GM12878 (cell line): Measurements from ENCODE around the gene SYCE1L. TPM values are rescaled to one million over a fixed set of nuclear protein-coding genes. Genes with fewer than 3 reads are reported as not detected.
A peak's percentile ranks its signal among the peaks of the same experiment; 100 is the strongest.

Experiments used
- ATAC-seq: fragments of 200-7000 bp; cut with Tn5 transposase; 3 replicates; pipeline ENCODE4 v1.9.1; 2020; ENCODE audit warnings: mild to moderate bottlenecking, moderate library complexity
- BruUV-seq: library from RNA; stranded (reverse); fragments of 400-500 nt; replicated peaks from 2 replicates; lab custom pipeline; 2021; lab: Mats Ljungman, UMichigan
- CTCF ChIA-PET: fragments of 300-600 bp; sonication (Branson Sonifier 250); formaldehyde crosslinking; extraction: SDS; loops from one replicate; lab custom pipeline; 2021; ENCODE audit warnings: inconsistent platforms; lab: Yijun Ruan, JAX
- POLR2A ChIA-PET: fragments of 350-600 bp; formaldehyde crosslinking; extraction: SDS; loops from one replicate; lab custom pipeline; 2021; ENCODE audit warnings: inconsistent platforms; lab: Charles Lee
- RAD21 ChIA-PET: fragments of 300-600 bp; sonication (Branson Sonifier 250); formaldehyde crosslinking; loops from one replicate; lab custom pipeline; 2023; ENCODE audit warnings: antibody characterized with exemption; ENCODE audit not compliant: unreplicated experiment; lab: Charles Lee
- SMC1A ChIA-PET: fragments of 300-600 bp; sonication (Branson Sonifier 250); formaldehyde crosslinking; loops from one replicate; lab custom pipeline; 2023; ENCODE audit not compliant: unreplicated experiment, uncharacterized antibody; lab: Charles Lee
- DNase-seq: peaks from one replicate; pipeline ENCODE4 v3.0.0-alpha.2; 2011; ENCODE audit warnings: low read depth, low spot score
- FAIRE-seq: peaks from 3 replicates; lab custom pipeline; 2011; peaks lifted over from hg19 to GRCh38; lab: Jason Lieb, UNC
- H2AFZ ChIP-seq: 2 replicates; pipeline ENCODE4 v1.6.0; 2011; ENCODE audit warnings: low read depth, low read length, control low read depth; ENCODE audit not compliant: control insufficient read depth
- H3K27ac ChIP-seq: 2 replicates; pipeline ENCODE4 v1.5.1; 2011; ENCODE audit warnings: control low read depth; ENCODE audit not compliant: control insufficient read depth, insufficient read depth
- H3K27me3 ChIP-seq, 2 experiments: replicated peaks in 1 of 2; 2 replicates each; pipeline versions ENCODE4 v1.6.0 to v1.6.1; 2011; ENCODE audit warnings: low read length in 1 of 2; ENCODE audit not compliant: control insufficient read depth in 2 of 2, insufficient read depth in 2 of 2
- H3K36me3 ChIP-seq, 2 experiments: 2 replicates each; pipeline ENCODE4 v1.5.1; 2011; ENCODE audit warnings: low read length in 1 of 2; ENCODE audit not compliant: control insufficient read depth in 2 of 2, insufficient read depth in 2 of 2
- H3K4me1 ChIP-seq: 2 replicates; pipeline ENCODE4 v1.6.1; 2011; ENCODE audit warnings: mild to moderate bottlenecking, low read length, moderate library complexity, mixed read lengths; ENCODE audit not compliant: control insufficient read depth, insufficient read depth
- H3K4me2 ChIP-seq: 2 replicates; pipeline ENCODE4 v1.6.0; 2011; ENCODE audit warnings: control low read depth; ENCODE audit not compliant: control insufficient read depth, insufficient read depth
- H3K4me3 ChIP-seq: fragments of 200-600 bp; sonication (generic); 2 replicates; pipeline ENCODE4 v1.5.1; 2016
- H3K79me2 ChIP-seq: 2 replicates; pipeline ENCODE4 v1.6.0; 2011; ENCODE audit warnings: low read length; ENCODE audit not compliant: control insufficient read depth, insufficient read depth
- H3K9ac ChIP-seq: 2 replicates; pipeline ENCODE4 v1.8.0; 2011; ENCODE audit warnings: low read length, control low read depth, mixed read lengths; ENCODE audit not compliant: control insufficient read depth, insufficient read depth
- H3K9me3 ChIP-seq: replicated peaks from 3 replicates; pipeline ENCODE4 v1.5.1; 2011; ENCODE audit warnings: mild to moderate bottlenecking, low read length; ENCODE audit not compliant: control insufficient read depth, insufficient read depth
- H4K20me1 ChIP-seq: 2 replicates; pipeline ENCODE4 v1.6.0; 2011; ENCODE audit not compliant: control insufficient read depth, insufficient read depth
- CHD1 ChIP-seq: IDR thresholded peaks from 2 replicates; pipeline ENCODE4 v1.6.1; 2012; ENCODE audit warnings: low read depth, low read length, improper control_type of control experiment
- CREB1 ChIP-seq: IDR thresholded peaks from 2 replicates; pipeline ENCODE4 v1.6.1; 2012; ENCODE audit warnings: low read depth, mild to moderate bottlenecking, inconsistent platforms
- EED ChIP-seq: sonication (generic); IDR thresholded peaks from 2 replicates; pipeline ENCODE4 v1.6.1; 2016; ENCODE audit warnings: antibody characterized with exemption, low read depth
- FOXM1 ChIP-seq: IDR thresholded peaks from 2 replicates; pipeline ENCODE4 v1.6.1; 2012; ENCODE audit warnings: low read depth, mild to moderate bottlenecking, inconsistent platforms, low read length, moderate library complexity
- MTA2 ChIP-seq: fragments of 450-650 bp; IDR thresholded peaks from 2 replicates; pipeline ENCODE4 v1.6.1; 2016; ENCODE audit warnings: low read depth, mild to moderate bottlenecking, moderate library complexity
- PAX5 ChIP-seq: IDR thresholded peaks from 2 replicates; pipeline ENCODE4 v1.6.1; 2011; ENCODE audit warnings: low read depth, low read length, borderline replicate concordance
- RUNX3 ChIP-seq: IDR thresholded peaks from 2 replicates; pipeline ENCODE4 v1.6.1; 2012; ENCODE audit warnings: low read length, inconsistent platforms
- YY1 ChIP-seq: IDR thresholded peaks from 2 replicates; pipeline ENCODE4 v1.6.1; 2011; ENCODE audit warnings: low read depth, mild to moderate bottlenecking, low read length
- ZNF207 ChIP-seq: fragments of 450-650 bp; IDR thresholded peaks from 2 replicates; pipeline ENCODE4 v1.6.1; 2014; ENCODE audit warnings: antibody characterized with exemption, mild to moderate bottlenecking, borderline replicate concordance
- ZNF24 ChIP-seq: fragments of 450-650 bp; IDR thresholded peaks from 2 replicates; pipeline ENCODE4 v1.6.1; 2017; ENCODE audit warnings: antibody characterized with exemption, mild to moderate bottlenecking
- WGBS: methylation state at CpG from one replicate; pipeline ENCODE4 v1.1.6; 2016; ENCODE audit warnings: low lambda C conversion rate; ENCODE audit not compliant: insufficient replicate concordance, insufficient coverage; ENCODE audit errors: missing lambda C conversion rate; 5-methylcytosine and 5-hydroxymethylcytosine counted together
- in situ Hi-C: fragments of 300-500 bp; cut with MboI; formaldehyde crosslinking; loops from 9 replicates; pipeline ENCODE4 v1.14.3; 2018; ENCODE audit warnings: mixed read lengths
- intact Hi-C: fragments of 100-400 bp; cut with micrococcal nuclease; formaldehyde crosslinking; loops from one replicate; pipeline ENCODE4 v1.14.2; 2022; ENCODE audit not compliant: unreplicated experiment
- polyA plus RNA-seq, 11 experiments: library from polyadenylated mRNA; depleted of rRNA in 4 of 11; unstranded in 6 of 11; stranded (reverse) in 5 of 11; fragments of >200 nt; fragmentation: Nextera tagmentation in 4 of 11; fragmentation: Illumina TruSeq in 1 of 11; extraction: Ambion mirVana in 4 of 11; extraction: Trizol in 1 of 11; gene quantifications; 1 replicate in 1 of 11; 2 replicates in 10 of 11; pipeline versions ENCODE4 v1.2.1 to v1.2.3, GENCODE V29; 2011 to 2016; ENCODE audit warnings: inconsistent platforms in 2 of 11, missing spikeins in 2 of 11, low read depth in 1 of 11
- total RNA-seq, 4 experiments: library from RNA; depleted of rRNA in 3 of 4; stranded (reverse); fragments of >200 nt in 3 of 4; fragmentation: Illumina TruSeq in 1 of 4; extraction: Trizol in 1 of 4; gene quantifications; 2 replicates each; pipeline versions ENCODE4 v1.2.1 to v1.2.3, GENCODE V29; 2013 to 2021
- TF ChIP-seq, protein P1 (sequence below): IDR thresholded peaks from 2 replicates; pipeline ENCODE4 v1.6.1; 2012; ENCODE audit warnings: improper control_type of control experiment, low read depth, low read length; ENCODE audit not compliant: insufficient replicate concordance
- TF ChIP-seq, protein P2 (sequence below): fragments of 150-350 bp; IDR thresholded peaks from 2 replicates; pipeline ENCODE4 v1.6.1; 2016; ENCODE audit warnings: low read depth, low read length
- TF ChIP-seq, protein P3 (sequence below): fragments of 450-650 bp; IDR thresholded peaks from 2 replicates; pipeline ENCODE4 v1.6.1; 2014; ENCODE audit warnings: mild to moderate bottlenecking

Gene SYCE1L
- total and polyA plus RNA-seq, 10 of the 15 experiments (the other 5 are each of a cell fraction or from before 2014, with no cell fraction given): 0.35 to 4.6 (median 0.91) TPM; not detected in 5

DNA sequence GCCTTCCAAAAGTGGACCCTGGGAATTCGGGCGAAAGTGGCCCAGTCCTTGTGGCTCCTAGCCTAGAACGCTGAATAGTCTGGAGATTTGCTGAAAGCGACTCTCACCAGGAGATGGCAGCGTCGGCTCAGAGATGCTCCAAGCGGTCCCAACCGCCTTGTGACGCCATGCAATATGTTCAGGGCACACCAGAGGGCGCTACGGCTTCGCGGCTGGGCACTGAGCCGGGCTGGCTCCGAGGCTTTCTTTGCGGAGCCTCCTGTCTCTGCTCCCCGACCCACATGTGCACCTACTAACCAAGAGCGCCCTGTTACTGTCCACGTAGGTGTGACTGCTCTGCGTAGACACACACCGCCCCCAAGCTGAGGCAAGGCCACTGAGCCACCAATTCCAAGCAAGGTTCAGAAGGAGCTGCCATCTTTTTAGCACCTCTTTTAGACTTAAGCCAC, 36.9 kb downstream of the SYCE1L start:
- WGBS: 6% methylated on average over 21 of the region's 21 CpGs
- CTCF ChIA-PET: interaction anchor here (0.6 to 7.3 kb wide), 14 partner anchors 8 to 767 kb away, joined by 3 to 132 read pairs (median 4); no protein-coding TSS in a partner anchor
- ATAC-seq (peak; percentile 97), DNase-seq (no peak), FAIRE-seq (peak; percentile 86)
- Histone ChIP-seq H3K27me3 (no peaks in the 10 kb centered on the region; a peak in 1 of 4 replicates), H3K9ac (no peak overlapping the region), H3K9me3 (no peaks in the 10 kb centered on the region), H3K27ac (no peak overlapping the region), H3K4me3 (no peak overlapping the region), H3K4me1 (no peaks in the 10 kb centered on the region), H3K36me3 (no peaks in the 10 kb centered on the region), H2AFZ (peak overlapping the region; percentile 55; the same call in 1 of the 2 replicates), H3K79me2 (no peaks in the 10 kb centered on the region), H4K20me1 (no peaks in the 10 kb centered on the region), H3K4me2 (no peak overlapping the region)
- SMC1A ChIA-PET: interaction anchor here (11.5 kb wide), 1 partner anchor 348 kb away, joined by 108 read pairs; no protein-coding TSS in a partner anchor
- intact Hi-C loops (loop anchor here (1.0 to 10.0 kb wide), 4 partner anchors 140 to 739 kb away; no protein-coding TSS in a partner anchor), in situ Hi-C loops (loop anchor here (5.0 kb wide), 2 partner anchors 141 to 351 kb away; no protein-coding TSS in a partner anchor)
- POLR2A ChIA-PET: no interaction called here
- RAD21 ChIA-PET: interaction anchor here (1.3 to 4.1 kb wide), 3 partner anchors 344 to 350 kb away, joined by 3 to 42 read pairs (median 5); no protein-coding TSS in a partner anchor
- BruUV-seq: no TSS peak
- TF ChIP-seq MTA2 (no peak), ZNF207 (0 out of 2 replicates have a peak, but pooled peaks have one; percentile 65), CHD1 (no peak), RUNX3 (peak; percentile 60), CREB1 (peak; percentile 65; the same call in 1 of the 2 replicates), PAX5 (peak; percentile 22; the same call in 1 of the 2 replicates), FOXM1 (peak; percentile 64), ZNF24 (0 out of 2 replicates have a peak, but pooled peaks have one; percentile 6), EED (no peak), YY1 (peak; percentile 85)
- TF ChIP-seq, protein P1, sequence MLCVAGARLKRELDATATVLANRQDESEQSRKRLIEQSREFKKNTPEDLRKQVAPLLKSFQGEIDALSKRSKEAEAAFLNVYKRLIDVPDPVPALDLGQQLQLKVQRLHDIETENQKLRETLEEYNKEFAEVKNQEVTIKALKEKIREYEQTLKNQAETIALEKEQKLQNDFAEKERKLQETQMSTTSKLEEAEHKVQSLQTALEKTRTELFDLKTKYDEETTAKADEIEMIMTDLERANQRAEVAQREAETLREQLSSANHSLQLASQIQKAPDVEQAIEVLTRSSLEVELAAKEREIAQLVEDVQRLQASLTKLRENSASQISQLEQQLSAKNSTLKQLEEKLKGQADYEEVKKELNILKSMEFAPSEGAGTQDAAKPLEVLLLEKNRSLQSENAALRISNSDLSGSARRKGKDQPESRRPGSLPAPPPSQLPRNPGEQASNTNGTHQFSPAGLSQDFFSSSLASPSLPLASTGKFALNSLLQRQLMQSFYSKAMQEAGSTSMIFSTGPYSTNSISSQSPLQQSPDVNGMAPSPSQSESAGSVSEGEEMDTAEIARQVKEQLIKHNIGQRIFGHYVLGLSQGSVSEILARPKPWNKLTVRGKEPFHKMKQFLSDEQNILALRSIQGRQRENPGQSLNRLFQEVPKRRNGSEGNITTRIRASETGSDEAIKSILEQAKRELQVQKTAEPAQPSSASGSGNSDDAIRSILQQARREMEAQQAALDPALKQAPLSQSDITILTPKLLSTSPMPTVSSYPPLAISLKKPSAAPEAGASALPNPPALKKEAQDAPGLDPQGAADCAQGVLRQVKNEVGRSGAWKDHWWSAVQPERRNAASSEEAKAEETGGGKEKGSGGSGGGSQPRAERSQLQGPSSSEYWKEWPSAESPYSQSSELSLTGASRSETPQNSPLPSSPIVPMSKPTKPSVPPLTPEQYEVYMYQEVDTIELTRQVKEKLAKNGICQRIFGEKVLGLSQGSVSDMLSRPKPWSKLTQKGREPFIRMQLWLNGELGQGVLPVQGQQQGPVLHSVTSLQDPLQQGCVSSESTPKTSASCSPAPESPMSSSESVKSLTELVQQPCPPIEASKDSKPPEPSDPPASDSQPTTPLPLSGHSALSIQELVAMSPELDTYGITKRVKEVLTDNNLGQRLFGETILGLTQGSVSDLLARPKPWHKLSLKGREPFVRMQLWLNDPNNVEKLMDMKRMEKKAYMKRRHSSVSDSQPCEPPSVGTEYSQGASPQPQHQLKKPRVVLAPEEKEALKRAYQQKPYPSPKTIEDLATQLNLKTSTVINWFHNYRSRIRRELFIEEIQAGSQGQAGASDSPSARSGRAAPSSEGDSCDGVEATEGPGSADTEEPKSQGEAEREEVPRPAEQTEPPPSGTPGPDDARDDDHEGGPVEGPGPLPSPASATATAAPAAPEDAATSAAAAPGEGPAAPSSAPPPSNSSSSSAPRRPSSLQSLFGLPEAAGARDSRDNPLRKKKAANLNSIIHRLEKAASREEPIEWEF: no peak
- TF ChIP-seq, protein P2, sequence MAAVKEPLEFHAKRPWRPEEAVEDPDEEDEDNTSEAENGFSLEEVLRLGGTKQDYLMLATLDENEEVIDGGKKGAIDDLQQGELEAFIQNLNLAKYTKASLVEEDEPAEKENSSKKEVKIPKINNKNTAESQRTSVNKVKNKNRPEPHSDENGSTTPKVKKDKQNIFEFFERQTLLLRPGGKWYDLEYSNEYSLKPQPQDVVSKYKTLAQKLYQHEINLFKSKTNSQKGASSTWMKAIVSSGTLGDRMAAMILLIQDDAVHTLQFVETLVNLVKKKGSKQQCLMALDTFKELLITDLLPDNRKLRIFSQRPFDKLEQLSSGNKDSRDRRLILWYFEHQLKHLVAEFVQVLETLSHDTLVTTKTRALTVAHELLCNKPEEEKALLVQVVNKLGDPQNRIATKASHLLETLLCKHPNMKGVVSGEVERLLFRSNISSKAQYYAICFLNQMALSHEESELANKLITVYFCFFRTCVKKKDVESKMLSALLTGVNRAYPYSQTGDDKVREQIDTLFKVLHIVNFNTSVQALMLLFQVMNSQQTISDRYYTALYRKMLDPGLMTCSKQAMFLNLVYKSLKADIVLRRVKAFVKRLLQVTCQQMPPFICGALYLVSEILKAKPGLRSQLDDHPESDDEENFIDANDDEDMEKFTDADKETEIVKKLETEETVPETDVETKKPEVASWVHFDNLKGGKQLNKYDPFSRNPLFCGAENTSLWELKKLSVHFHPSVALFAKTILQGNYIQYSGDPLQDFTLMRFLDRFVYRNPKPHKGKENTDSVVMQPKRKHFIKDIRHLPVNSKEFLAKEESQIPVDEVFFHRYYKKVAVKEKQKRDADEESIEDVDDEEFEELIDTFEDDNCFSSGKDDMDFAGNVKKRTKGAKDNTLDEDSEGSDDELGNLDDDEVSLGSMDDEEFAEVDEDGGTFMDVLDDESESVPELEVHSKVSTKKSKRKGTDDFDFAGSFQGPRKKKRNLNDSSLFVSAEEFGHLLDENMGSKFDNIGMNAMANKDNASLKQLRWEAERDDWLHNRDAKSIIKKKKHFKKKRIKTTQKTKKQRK: no peak
- TF ChIP-seq, protein P3, sequence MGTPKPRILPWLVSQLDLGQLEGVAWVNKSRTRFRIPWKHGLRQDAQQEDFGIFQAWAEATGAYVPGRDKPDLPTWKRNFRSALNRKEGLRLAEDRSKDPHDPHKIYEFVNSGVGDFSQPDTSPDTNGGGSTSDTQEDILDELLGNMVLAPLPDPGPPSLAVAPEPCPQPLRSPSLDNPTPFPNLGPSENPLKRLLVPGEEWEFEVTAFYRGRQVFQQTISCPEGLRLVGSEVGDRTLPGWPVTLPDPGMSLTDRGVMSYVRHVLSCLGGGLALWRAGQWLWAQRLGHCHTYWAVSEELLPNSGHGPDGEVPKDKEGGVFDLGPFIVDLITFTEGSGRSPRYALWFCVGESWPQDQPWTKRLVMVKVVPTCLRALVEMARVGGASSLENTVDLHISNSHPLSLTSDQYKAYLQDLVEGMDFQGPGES: peak; percentile 53; the same call in 1 of the 2 replicates
